Hepatocyte (in vitro differentiated cells): Measurements from ENCODE around the gene NAT8. TPM values are rescaled to one million over a fixed set of nuclear protein-coding genes. Genes with fewer than 3 reads are reported as not detected.
"Not testable (repeated sequence)": the region's sequence is repeated elsewhere in the genome, so short reads cannot be mapped to it uniquely, and the experiment has no call there.

Experiments
- DNase-seq: peaks from one replicate; pipeline ENCODE4 v3.0.0-alpha.2; 2016; ENCODE audit warnings: low spot score
- H2AFZ ChIP-seq: fragments of 200-600 bp; sonication (generic); 2 replicates; pipeline ENCODE4 v1.6.0; 2016; ENCODE audit warnings: antibody characterized with exemption, mild to moderate bottlenecking
- H3K27ac ChIP-seq: fragments of 200-600 bp; sonication (generic); 2 replicates; pipeline ENCODE4 v1.5.1; 2016; ENCODE audit warnings: mild to moderate bottlenecking
- H3K27me3 ChIP-seq: fragments of 200-600 bp; sonication (generic); 2 replicates; pipeline ENCODE4 v1.6.1; 2016
- H3K36me3 ChIP-seq: fragments of 200-600 bp; sonication (generic); replicated peaks from 2 replicates; pipeline ENCODE4 v1.5.1; 2016; ENCODE audit warnings: low read depth; ENCODE audit not compliant: insufficient read depth
- H3K4me1 ChIP-seq: fragments of 200-600 bp; sonication (generic); 2 replicates; pipeline ENCODE4 v1.5.1; 2016; ENCODE audit warnings: mild to moderate bottlenecking, moderate library complexity; ENCODE audit not compliant: insufficient read depth
- H3K4me2 ChIP-seq: fragments of 200-600 bp; sonication (generic); 2 replicates; pipeline ENCODE4 v1.6.0; 2016
- H3K4me3 ChIP-seq: fragments of 200-600 bp; sonication (generic); 2 replicates; pipeline ENCODE4 v1.5.1; 2016; ENCODE audit warnings: mild to moderate bottlenecking
- H3K79me2 ChIP-seq: fragments of 200-600 bp; sonication (generic); 2 replicates; pipeline ENCODE4 v1.6.0; 2017; ENCODE audit warnings: mild to moderate bottlenecking
- H3K9me2 ChIP-seq: fragments of 200-600 bp; sonication (generic); replicated peaks from 2 replicates; pipeline ENCODE4 v1.6.0; 2017; ENCODE audit warnings: mild to moderate bottlenecking; ENCODE audit not compliant: insufficient read depth
- H3K9me3 ChIP-seq: fragments of 200-600 bp; sonication (generic); 2 replicates; pipeline ENCODE4 v1.5.1; 2016; ENCODE audit warnings: low read depth, mild to moderate bottlenecking
- H4K20me1 ChIP-seq: fragments of 200-600 bp; sonication (generic); 2 replicates; pipeline ENCODE4 v1.6.0; 2016; ENCODE audit warnings: mild to moderate bottlenecking; ENCODE audit not compliant: insufficient read depth, poor library complexity, severe bottlenecking
- EZH2 ChIP-seq: fragments of 200-600 bp; sonication (generic); IDR thresholded peaks from 2 replicates; pipeline ENCODE4 v1.6.1; 2016; ENCODE audit warnings: antibody characterized with exemption, mild to moderate bottlenecking, borderline replicate concordance
- EZH2phosphoT487 ChIP-seq: fragments of 200-600 bp; sonication (generic); IDR thresholded peaks from one replicate; pipeline ENCODE4 v1.6.1; 2018; ENCODE audit warnings: antibody characterized with exemption, mild to moderate bottlenecking, low read depth, moderate library complexity; ENCODE audit not compliant: unreplicated experiment, severe bottlenecking
- WGBS: methylation state at CpG from one replicate; pipeline ENCODE4 v1.1.6; 2016; ENCODE audit warnings: low lambda C conversion rate; ENCODE audit errors: missing lambda C conversion rate; 5-methylcytosine and 5-hydroxymethylcytosine counted together
- polyA plus RNA-seq: library from polyadenylated mRNA; unstranded; fragments of >200 nt; fragmentation: Nextera tagmentation; extraction: Ambion mirVana; gene quantifications from 2 replicates; pipeline ENCODE4 v1.2.1, GENCODE V29; 2016
- total RNA-seq: library from RNA; depleted of rRNA; stranded (reverse); fragments of >200 nt; gene quantifications from 2 replicates; pipeline ENCODE4 v1.2.3, GENCODE V29; 2014
- TF ChIP-seq, protein P1 (sequence below): fragments of 200-600 bp; sonication (generic); IDR thresholded peaks from 2 replicates; pipeline ENCODE4 v1.5.1; 2016; ENCODE audit warnings: antibody characterized with exemption, mild to moderate bottlenecking; ENCODE audit not compliant: poor library complexity

Gene NAT8
- total and polyA plus RNA-seq, 2 experiments from 2014 or later = 3.3 to 3.8 TPM

DNA sequence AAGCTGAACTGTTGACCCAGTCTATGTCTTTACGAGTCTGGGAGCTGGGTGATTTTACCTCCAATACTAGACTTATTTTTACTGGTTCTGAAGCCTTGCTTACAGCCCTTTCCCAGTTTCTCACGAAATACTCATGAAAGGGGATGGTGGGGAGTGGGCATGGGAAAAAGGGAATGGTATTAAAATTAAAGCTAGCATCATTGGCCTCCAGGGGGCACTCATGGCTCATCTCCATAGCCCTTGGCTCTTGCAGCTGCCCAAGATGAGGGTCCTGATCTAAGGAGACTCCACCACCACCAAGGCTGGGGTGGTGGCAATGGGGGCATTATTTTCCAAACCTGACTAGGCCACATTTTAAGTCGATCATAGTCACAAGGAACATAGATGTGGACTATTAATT, 22.3 kb downstream of the NAT8 start:
- not testable (repeated sequence) for H3K4me1 ChIP-seq, H3K9me3 ChIP-seq, H3K36me3 ChIP-seq, H4K20me1 ChIP-seq, H3K4me3 ChIP-seq, H3K9me2 ChIP-seq, H3K27me3 ChIP-seq, H3K79me2 ChIP-seq, H3K27ac ChIP-seq, H3K4me2 ChIP-seq, H2AFZ ChIP-seq, DNase-seq
- TF ChIP-seq, protein P1, sequence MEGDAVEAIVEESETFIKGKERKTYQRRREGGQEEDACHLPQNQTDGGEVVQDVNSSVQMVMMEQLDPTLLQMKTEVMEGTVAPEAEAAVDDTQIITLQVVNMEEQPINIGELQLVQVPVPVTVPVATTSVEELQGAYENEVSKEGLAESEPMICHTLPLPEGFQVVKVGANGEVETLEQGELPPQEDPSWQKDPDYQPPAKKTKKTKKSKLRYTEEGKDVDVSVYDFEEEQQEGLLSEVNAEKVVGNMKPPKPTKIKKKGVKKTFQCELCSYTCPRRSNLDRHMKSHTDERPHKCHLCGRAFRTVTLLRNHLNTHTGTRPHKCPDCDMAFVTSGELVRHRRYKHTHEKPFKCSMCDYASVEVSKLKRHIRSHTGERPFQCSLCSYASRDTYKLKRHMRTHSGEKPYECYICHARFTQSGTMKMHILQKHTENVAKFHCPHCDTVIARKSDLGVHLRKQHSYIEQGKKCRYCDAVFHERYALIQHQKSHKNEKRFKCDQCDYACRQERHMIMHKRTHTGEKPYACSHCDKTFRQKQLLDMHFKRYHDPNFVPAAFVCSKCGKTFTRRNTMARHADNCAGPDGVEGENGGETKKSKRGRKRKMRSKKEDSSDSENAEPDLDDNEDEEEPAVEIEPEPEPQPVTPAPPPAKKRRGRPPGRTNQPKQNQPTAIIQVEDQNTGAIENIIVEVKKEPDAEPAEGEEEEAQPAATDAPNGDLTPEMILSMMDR = peak; percentile 26
- WGBS = 91% methylated on average over 3 of the region's 3 CpGs

DNA sequence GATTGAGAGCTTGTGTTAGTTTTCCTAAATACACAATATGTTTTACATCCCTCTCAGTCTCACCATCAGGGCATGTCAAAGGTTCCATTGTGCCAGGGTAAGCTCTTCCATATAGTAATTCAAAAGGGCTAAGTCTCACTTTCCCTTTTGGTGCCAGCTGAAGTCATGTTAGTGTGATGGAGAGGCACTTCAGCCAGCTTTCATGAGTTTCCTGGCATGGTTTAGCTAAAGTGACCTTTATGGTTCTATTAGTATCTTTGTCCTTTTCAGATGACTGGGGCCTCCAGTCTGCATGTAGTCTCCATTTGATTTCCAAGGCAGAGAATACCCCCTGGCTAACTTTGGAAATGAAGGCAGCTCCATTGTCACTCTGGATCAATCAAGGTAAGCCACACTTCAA, 27.2 kb downstream of the NAT8 start:
- no peak overlapping the region for H2AFZ ChIP-seq
- no peaks in the 10 kb centered on the region for H3K79me2 ChIP-seq
- no peaks in the 10 kb centered on the region for H3K9me3 ChIP-seq

DNA sequence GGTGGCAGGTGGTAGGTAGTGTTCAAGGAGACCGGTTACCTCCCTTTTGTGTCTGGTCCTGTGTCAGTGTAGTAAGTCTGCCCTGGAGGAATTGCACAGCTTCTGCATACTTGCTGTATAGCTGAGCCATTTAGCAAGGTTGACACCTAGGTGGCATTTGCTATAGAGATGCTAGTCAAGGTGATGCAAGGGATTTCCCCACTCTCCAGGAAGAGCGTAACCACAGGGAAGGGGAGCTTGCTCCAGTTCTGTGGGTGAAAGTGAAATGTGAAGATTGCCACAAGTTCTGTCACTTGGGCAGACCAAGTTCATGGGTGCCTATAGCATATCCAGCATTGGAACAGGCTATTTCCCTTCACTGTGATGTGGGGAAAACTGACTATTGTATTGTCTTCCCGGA, 28.1 kb downstream of the NAT8 start:
- H3K9me2 ChIP-seq = no peaks in the 10 kb centered on the region
- WGBS = 95% methylated on average over 3 of the region's 3 CpGs
- TF ChIP-seq EZH2phosphoT487 = no peak

More for the DNA sequence above, 27.2 kb downstream of the NAT8 start:
- H3K9me2 ChIP-seq = no peaks in the 10 kb centered on the region
- H3K27ac ChIP-seq = no peak overlapping the region
- no peaks in the 10 kb centered on the region for H3K27me3 ChIP-seq
- DNase-seq = no peak
- H3K4me2 ChIP-seq = no peak overlapping the region
- no peaks in the 10 kb centered on the region for H3K4me1 ChIP-seq
- TF ChIP-seq EZH2 = no peak
- no peaks in the 10 kb centered on the region for H4K20me1 ChIP-seq
- no peak overlapping the region for H3K4me3 ChIP-seq
- H3K36me3 ChIP-seq = no peaks in the 10 kb centered on the region

DNA sequence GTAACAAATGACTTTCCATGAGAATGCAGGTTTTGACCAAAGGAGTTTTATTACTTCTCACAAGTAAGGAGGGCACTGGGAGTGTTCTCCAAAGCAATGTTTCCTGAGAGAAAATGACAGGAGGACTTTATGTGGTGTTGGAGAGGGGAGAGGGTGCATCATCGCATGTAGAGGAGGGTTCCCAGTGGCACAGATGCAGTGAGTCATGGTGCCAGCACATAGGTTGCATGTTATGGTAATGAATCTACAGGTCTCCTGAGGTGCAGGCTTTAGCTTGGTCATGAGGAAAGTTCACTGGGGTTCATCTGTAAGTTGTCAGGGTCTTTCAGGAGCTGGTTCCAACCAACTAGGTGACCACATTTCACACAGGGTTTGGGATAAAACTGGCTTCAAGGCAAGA, 30.4 kb downstream of the NAT8 start:
- H3K79me2 ChIP-seq = no peaks in the 10 kb centered on the region
- no peaks in the 10 kb centered on the region for H3K4me1 ChIP-seq
- TF ChIP-seq EZH2 = no peak
- TF ChIP-seq EZH2phosphoT487 = no peak
- TF ChIP-seq, protein P1 = no peak
- no peaks in the 10 kb centered on the region for H4K20me1 ChIP-seq
- H3K9me2 ChIP-seq = no peaks in the 10 kb centered on the region
- H3K36me3 ChIP-seq = no peaks in the 10 kb centered on the region
- H3K4me2 ChIP-seq = no peak overlapping the region
- 92% methylated on average over 1 of the region's 1 CpG for whole genome bisulfite sequencing
- H3K27ac ChIP-seq = no peak overlapping the region
- H3K9me3 ChIP-seq = no peaks in the 10 kb centered on the region
- H2AFZ ChIP-seq = no peak overlapping the region
- no peak for DNase-seq
- H3K27me3 ChIP-seq = no peaks in the 10 kb centered on the region
- no peak overlapping the region for H3K4me3 ChIP-seq

More for the DNA sequence above, 28.1 kb downstream of the NAT8 start:
- H4K20me1 ChIP-seq = no peaks in the 10 kb centered on the region
- DNase-seq = no peak
- H3K4me3 ChIP-seq = no peak overlapping the region
- no peaks in the 10 kb centered on the region for H3K9me3 ChIP-seq
- no peaks in the 10 kb centered on the region for H3K36me3 ChIP-seq
- no peaks in the 10 kb centered on the region for H3K4me1 ChIP-seq
- H3K4me2 ChIP-seq = no peak overlapping the region
- no peaks in the 10 kb centered on the region for H3K79me2 ChIP-seq
- no peak overlapping the region for H3K27ac ChIP-seq
- no peak overlapping the region for H2AFZ ChIP-seq
- H3K27me3 ChIP-seq = no peaks in the 10 kb centered on the region

DNA sequence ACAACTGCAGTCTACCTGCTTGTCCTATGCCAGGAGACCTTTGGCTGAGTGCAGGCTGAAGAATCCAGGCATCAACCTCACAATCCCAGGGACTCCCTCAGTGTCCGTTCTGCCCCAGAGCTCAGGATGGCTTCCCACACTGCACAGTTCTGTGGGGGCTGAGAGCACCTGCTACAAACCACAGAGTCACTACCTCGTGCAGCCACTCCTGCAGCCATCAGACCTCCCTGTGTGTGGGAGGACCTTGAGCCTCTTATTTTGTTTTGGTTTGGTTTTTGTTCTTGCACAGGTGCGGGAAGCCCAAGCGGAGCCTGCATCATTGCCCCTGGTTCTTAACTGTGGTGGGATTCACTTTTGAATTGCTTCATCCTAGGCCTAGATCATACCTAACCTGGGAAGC, 31.0 kb downstream of the NAT8 start:
- H3K9me3 ChIP-seq = no peaks in the 10 kb centered on the region
- no peaks in the 10 kb centered on the region for H3K9me2 ChIP-seq
- DNase-seq = no peak
- H3K4me2 ChIP-seq = no peak overlapping the region
- 93% methylated on average over 4 of the region's 4 CpGs for WGBS
- H3K36me3 ChIP-seq = no peaks in the 10 kb centered on the region
- TF ChIP-seq, protein P1 = no peak
- no peaks in the 10 kb centered on the region for H3K4me1 ChIP-seq
- no peak overlapping the region for H3K4me3 ChIP-seq
- no peak overlapping the region for H2AFZ ChIP-seq
- H3K27me3 ChIP-seq = no peaks in the 10 kb centered on the region
- no peaks in the 10 kb centered on the region for H4K20me1 ChIP-seq
- H3K79me2 ChIP-seq = no peaks in the 10 kb centered on the region
- H3K27ac ChIP-seq = no peak overlapping the region
